GM19099 (cell line): ENCODE results near the gene PPIL6.

ENCODE experiments used
- POLR2A ChIP-seq: IDR thresholded peaks from 3 replicates; pipeline ENCODE4 v1.6.1; 2011; ENCODE audit warnings: low read depth; ENCODE audit not compliant: insufficient read length; ENCODE audit errors: extremely low read depth

PPIL6 gene

DNA sequence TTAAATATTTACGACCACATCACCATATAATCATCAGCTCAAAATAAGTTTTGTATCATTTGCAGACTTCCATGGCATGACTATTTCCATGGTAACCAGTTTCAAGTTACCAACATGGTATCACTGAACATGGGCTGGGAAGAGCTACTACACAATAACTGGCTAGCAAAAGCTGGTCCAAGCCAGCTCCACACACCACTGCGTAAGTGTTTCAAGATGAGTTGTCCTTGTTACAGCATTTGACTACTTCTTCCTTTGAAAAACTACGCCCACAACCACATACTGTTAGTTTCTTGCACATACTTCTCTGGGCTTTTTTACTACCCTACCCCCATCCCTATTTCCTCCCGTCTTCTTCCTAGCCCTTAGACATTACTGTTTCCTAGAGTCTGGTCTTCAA lies 66.7 kb downstream of the PPIL6 start:
- no peak for TF ChIP-seq POLR2A

DNA sequence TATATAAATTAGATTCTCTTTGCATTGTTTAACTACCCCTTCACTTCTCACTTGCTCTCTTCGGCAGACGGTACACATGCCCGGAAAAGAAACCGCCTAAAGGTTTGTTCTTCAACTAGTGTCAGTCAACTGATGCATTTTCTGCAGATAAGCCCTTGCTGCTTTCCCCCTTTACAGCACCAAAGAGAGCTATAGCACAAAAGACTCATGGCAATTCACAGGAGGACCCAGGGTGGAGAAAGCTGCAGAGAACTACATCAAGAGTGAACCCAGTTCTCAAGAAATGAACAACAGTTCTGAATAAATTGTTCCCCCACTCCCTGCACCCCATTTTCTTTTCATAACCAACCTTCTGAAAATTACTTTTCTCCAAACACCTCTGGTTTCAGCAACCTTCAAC lies 67.1 kb downstream of the PPIL6 start:
- TF ChIP-seq POLR2A, result no peak

DNA sequence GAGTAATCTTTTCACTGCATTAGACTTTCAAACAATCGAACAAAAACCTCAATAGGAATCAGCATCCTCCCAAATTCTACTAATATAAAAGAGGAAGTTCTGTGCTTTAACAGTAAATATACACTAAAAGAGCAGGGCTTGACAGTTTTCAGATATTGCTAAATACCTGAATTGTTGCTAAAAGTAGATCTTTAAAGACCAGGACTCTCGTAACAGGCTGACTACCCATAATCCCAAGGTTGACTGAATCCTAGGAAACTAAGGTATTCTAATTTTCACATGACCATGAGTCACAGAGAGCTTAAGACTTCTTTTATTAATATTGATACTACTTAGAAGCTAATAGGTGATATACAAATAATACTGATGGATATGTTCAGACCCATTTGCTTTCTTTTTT lies 68.3 kb downstream of the PPIL6 start:
- TF ChIP-seq POLR2A, result no peak

DNA sequence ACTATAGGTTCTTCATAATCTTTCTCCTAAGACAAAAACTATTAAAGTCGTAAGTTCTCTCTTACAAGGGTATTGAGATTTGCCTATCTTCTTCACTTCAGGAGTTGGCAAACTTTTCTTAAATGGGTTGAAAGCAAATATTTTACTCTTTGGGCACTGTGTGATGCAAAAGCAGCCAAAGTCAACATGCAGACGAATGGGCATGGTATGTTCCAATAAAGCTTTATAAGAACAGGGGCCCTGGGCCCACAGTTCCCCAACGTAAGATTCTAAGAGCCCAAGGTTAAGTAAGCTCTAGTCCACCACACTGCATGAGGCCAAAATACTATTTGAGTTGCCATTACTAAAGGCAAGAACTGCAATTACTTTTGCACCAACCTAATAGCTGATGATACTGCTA lies 69.6 kb downstream of the PPIL6 start:
- TF ChIP-seq POLR2A, result no peak

DNA sequence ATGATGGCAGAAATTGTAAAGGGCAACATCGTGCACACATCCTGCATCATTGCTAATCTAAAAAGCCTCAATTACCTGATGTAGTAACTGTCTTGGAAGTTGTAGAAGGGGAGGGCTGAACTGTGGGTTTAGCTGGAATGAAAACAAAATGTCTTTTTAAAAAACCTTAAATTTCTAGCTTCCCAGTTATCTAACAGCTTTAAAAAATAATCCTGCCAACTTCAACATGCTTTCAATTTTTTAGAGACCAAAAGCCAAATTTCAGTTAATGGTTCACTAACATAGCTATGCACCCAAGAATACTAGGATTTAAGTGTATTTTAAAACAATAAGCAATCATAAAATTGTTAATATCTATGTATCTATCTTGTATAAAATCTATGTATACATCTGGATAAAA lies 70.1 kb downstream of the PPIL6 start:
- no peak for TF ChIP-seq POLR2A

DNA sequence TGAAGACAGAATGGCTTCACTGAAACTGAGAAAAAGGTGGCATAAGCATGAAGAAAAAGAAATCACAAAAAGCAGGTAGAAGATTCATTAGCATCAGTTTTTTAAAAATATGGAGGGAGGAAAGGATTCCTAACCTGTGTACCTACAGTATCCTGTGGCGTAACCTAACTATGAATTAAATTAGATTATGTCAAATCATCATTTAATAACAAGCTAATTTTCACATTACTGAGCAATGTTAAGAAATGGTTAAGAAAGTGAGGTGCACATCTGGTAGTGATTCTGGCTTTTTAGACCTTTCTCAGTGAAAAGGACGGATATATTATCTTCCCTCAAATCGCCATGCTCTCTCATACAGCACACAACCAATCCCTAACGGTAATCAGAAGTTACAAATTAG lies 70.7 kb downstream of the PPIL6 start:
- TF ChIP-seq POLR2A, result no peak

DNA sequence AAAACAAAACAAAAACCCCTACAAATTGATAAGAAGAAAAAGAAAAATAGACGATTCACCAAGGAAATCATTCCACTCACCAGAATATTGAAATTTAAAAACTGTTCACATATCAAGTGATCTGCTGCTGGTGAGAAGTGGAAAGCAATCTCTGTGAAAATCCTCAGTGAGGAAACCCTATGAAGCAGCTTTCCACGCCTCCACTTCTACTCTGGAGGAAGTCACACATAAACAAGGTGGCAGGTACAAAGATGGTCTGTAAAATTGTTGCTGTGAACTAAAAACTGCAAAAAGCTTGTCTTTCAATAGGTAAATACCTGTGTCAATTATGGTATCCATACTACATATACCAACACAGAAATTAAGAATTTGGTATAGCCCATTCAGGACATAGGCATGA lies 76.7 kb downstream of the PPIL6 start:
- no peak for TF ChIP-seq POLR2A

DNA sequence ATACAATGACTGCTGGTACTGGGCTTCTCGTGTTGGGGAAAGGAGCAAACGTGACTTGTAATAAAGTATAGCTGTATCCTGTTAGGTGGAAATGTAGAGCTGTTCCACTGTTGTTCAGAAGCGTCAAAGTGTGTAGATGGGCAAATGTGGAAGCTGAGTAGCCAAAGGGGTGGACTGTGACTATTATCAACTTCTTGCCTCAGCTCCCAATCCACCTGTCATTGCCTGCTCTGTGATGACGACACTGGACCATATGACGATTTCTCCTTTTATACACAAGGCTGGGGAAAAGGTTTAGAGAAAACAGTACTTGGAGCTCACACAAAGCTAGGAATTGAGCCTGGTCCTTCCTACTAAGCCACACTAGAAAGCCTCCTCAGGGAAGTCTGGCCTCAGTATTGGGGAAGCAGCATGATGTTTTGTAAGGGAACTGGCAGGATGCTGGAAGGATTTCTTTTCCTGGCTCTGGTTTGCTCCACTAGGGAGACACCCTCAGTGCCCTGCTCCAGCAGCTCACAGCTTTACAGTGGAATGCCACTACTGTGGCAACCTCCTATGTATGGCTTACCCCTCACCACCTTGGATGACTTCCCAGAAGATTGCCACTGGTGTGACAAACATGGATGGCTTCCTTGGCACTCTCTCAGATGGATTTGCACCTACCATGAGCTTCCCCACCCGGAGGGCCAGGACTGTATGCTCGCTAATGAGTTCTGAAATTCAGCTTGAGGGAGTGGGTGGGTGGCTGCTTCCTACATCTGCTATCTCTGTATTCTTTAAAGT lies 78.1 kb downstream of the PPIL6 start:
- TF ChIP-seq POLR2A, result no peak

DNA sequence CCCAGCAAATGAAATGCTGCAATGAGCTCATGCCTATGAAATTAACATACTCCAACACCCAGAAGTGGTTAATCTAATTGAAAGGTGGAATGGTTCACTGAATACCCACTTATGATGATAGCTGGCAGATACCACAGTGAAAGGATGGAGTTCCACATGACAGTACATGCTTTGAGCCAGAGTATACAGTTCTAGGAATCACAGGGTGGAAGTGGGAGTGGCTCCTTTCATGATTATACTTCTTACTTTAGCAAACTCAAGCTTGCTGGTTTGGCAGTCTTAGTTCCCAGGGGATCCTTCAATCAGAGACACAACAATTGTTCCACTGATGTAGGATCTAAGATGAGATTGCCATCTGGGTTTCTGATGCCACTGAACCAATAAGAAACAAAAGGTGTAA lies 79.6 kb downstream of the PPIL6 start:
- no peak for TF ChIP-seq POLR2A

DNA sequence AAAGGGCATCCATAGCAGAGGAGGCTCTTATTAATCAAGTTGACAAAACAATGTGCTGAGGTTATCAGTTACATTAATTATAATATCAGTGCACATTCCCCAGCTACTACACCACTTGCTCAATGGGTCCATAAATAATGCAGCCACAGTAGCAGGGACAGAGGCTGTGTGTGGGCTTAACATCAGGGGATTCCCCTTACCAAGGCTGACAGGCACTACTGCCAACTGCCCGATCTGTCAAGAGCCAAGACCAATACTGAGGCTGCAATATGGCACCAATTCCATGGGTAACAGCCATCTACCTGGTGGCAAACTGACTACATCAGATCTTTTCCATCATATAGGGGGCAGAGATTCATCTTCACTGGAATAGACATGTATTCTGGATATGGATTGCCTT lies 80.1 kb downstream of the PPIL6 start:
- TF ChIP-seq POLR2A, result no peak

DNA sequence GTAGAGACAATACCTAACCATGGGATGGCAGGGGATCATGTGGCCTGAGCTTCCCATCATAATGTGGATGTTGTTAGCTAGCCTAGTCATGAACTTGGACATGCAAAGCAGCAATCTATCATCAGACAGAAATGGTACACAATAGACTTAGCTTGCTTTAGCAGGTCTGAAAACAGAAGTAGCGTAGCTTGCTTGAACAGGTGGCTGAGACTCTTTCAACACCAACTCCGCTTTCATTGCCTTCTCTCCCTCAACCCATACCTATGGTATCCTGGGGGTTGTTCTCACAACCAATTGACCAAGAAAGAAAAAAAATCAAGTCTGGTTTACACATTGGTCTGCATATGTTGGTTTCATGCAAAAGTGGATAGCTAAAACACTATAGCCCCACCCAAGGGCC lies 81.2 kb downstream of the PPIL6 start:
- TF ChIP-seq POLR2A, result no peak

DNA sequence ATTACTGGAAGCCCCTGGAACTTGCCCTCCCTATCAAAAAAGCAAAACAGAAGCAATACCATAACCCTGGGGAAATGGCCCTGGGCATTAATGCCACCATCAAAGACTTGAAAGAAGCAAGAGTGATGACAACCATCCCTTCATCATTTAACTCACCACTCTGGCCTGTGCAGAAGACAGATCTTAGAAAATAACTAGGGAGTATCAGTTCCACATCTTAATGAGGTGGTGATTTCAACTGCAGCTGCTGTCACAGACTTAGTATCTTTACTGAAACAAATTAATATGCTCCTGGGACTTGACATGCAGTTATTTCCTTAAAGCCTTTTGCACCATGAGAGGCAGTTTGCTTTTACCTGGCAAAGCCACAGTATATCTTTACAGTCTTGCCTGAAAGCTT lies 82.2 kb downstream of the PPIL6 start:
- no peak for TF ChIP-seq POLR2A

DNA sequence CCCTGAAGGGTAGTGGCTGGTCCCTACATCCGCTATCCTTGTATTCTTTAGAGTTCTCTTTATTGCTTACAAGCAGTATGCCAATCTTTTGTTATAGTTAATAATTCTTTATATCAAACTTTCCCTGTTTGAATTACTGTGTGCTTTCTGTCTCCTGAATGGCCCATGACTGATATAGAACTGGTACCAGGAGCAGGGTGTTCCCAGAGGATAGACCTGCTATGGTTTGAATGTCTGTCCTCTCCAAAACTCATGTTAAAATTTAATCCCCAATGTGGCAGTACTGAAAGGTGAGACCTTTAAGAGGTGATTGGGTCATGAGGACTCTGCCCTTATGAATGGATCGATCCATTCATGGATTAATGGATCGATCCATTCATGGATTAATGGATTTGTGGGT lies 84.2 kb downstream of the PPIL6 start:
- no peak for TF ChIP-seq POLR2A

DNA sequence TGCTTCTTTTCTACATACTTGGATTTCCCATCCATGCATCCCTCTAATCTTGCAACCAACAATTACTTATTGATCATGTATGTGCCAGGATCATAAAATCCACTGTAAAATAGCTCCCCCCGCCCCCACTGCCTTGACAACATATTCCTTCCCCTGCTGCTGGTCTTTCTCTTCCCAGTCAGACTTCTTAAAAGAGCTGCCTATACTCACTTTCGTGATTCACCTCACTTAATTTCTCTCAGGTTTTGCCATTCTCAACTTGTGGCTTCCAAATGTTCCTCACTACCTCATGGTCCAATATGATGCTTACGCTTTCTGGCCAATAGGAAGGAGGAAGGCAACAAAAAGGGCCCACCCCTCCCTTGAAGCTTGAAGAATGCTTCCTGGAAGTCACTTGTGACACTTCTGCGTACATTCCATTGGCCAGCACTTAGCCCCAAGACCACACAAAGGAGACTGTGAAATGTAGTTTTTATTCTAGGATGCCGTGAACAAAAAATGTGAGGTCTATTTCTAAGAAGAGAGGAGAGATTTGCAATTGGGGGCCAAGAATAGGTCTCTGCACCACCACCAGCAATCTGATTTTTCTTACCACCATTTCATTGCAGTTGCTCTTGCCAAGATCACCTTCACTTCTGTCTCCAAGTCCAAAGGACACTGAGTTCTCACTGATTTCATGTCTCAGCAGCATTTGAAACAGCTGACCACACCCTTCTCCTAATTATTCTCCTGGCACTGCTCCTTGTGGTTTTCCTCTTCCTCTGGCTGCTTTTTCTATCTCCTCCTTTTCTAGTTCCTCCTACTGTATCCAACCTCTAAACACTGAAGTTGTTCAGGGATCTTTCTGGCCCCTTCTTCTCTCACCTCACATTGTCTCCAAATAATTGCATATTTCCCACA lies 88.9 kb downstream of the PPIL6 start:
- TF ChIP-seq POLR2A, result no peak

DNA sequence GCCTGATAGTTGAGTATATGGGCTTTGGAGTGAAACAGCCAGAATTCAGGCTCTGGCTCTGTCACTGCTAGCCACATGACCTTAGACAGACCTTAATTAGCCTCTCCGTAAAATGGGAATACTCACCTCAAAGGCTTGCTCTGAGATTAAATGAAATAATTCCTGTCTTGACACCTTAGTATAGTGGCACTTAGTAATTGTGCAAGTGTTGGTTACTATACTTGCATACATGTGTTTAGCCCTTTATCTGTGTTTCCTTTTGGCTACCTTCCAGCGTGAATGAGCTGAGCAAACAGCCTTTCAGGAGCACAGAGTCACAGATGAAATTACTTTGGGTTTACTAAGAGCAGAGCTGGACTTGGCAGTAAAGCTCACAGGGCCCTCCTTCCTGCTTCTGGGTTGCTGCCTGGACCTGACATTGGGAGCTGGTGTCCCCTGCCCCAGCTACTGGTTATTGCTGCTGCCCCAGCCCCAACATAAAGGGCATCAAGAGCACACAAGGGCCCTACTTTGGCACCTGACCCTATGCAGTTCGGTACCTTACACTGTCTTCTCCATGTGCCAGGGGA lies 90.9 kb downstream of the PPIL6 start:
- no peak for TF ChIP-seq POLR2A

DNA sequence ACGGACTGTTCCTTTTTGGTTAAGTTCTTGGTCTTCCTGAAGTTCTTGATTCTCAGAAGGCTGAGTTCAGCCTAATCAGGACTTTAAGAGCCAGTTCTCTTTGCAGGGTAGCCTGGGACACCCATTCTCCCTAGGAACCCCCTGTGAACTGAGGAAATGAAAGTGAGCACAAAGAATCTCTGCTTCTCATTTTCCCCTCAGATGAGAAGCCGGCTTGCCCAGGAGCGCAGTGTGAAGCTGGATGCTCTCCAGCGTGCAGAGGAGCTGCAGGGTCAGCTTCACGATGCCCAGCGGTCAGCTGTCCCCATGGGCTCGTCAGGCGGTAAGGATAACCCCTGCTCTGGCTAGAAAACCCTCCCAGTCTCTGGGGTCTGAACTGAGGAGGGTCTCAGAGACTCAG lies 92.2 kb downstream of the PPIL6 start:
- TF ChIP-seq POLR2A, result no peak
